ENCODE results near the gene LEMD3. TPM values are rescaled to one million over a fixed set of nuclear protein-coding genes. Genes with fewer than 3 reads are reported as not detected.

The LEMD3 gene
- total and polyA plus RNA-seq, 2 of the 8 experiments (the other 6 are each of a cell fraction or from before 2014, with no cell fraction given) = 5.8 to 33.2 TPM

DNA sequence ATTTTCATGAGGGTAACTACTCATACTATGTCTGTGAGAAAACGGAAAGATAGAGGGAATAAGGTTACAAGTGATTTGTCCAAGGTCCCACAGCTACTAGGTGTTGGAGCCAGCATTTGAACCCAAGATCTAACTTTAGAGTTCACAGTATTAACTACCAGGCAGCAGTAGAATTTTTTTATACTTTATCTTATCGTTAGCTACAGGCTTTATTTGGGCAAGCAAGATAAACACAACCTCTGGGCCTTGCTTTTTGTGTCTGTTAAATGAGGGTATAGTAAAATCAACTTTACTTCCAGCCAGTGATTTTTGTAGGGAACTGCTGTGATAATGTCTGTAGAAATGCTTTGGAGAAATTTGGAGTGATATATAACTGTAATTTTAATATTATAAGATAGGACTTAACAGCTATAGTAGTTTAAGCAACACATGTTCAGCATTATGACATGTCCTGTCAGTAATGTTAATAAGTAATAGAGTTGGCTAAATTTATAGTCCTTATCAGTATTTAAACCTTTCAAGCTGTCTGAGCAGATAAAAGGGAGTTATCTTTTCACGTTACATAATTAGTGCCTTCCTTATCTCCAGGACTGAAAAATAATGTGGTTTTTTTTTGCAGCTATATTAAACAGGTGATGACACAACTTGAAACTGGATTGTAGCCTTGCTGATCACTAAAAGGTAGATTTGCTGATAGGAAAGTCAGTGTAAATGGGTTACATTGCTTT, 12.8 kb downstream of the LEMD3 start:
- DNase-seq (ENCODE audit: low read depth in 1 of 2, low spot score in 2 of 2) = no peak
- H2BK120ac ChIP-seq (replicated peaks; ENCODE audit: low read depth, low read length) = no peak overlapping the region
- H4K20me1 ChIP-seq (replicated peaks in 1 of 2; ENCODE audit: control insufficient read depth in 1 of 2, insufficient read depth in 2 of 2, low read length in 2 of 2) = peaks cover 0 to 3% of the 10 kb centered on the region in 2 experiments
- H3K23me2 ChIP-seq (ENCODE audit: low read depth, low read length) = no peaks in the 10 kb centered on the region
- no peak overlapping the region for H3K4me2 ChIP-seq (ENCODE audit: insufficient read depth in 1 of 2, low read depth in 2 of 2, low read length in 2 of 2)
- H3K79me1 ChIP-seq (ENCODE audit: low read depth, low read length) = no peaks in the 10 kb centered on the region; the same call in 1 of the 2 replicates
- H3K18ac ChIP-seq (ENCODE audit: extremely low read depth, low read length) = no peak overlapping the region
- no peak overlapping the region for H2BK12ac ChIP-seq (ENCODE audit: low read depth, low read length)
- ChIA-PET POLR2A (ENCODE audit: partially characterized antibody) (interaction anchor here (0.8 to 1.0 kb wide), 2 partner anchors 10 to 14 kb away, joined by 3 read pairs; no protein-coding TSS in a partner anchor), CTCF (ENCODE audit: partially characterized antibody) (interaction anchor here (0.6 to 2.6 kb wide), 3 partner anchors 10 to 50 kb away, joined by 3 to 7 read pairs (median 5); no protein-coding TSS in a partner anchor)
- WGBS, 2 experiments (ENCODE audit: extremely low coverage in 1 of 2, insufficient coverage in 1 of 2, insufficient read length in 1 of 2, insufficient replicate concordance in 2 of 2, low coverage in 1 of 2, low lambda C conversion rate in 2 of 2, missing lambda C conversion rate in 1 of 2) = 80% methylated on average over 3 of the region's 3 CpGs; no CpG with 5 or more reads in 1 of the 2 experiments
- FAIRE-seq = no peak
- no peaks in the 10 kb centered on the region for H3K27me3 ChIP-seq (replicated peaks in 1 of 4; ENCODE audit: control insufficient read depth in 3 of 4, extremely low read depth in 1 of 4, insufficient read depth in 3 of 4, low read length in 3 of 4)
- H3K4ac ChIP-seq (replicated peaks; ENCODE audit: insufficient read length, low read depth, low read length) = no peak overlapping the region
- no peak overlapping the region for H3K4me3 ChIP-seq (ENCODE audit: extremely low read depth in 1 of 4, insufficient read depth in 2 of 4, low read depth in 3 of 4, low read length in 4 of 4)
- H3K36me3 ChIP-seq (ENCODE audit: control insufficient read depth in 2 of 4, insufficient read depth in 4 of 4, low read length in 3 of 4) = peaks cover 0 to 5% (median 0%) of the 10 kb centered on the region in 4 experiments; a peak in 1 of 8 replicates
- no peak overlapping the region for H2BK15ac ChIP-seq (ENCODE audit: low read length)
- TF ChIP-seq RXRA (IDR thresholded peaks at IDR 0.05; ENCODE audit: insufficient read depth, low read depth, low read length) (no peak), E2F6 (IDR thresholded peaks at IDR 0.05) (no peak), POLR2A (IDR thresholded peaks at IDR 0.05; ENCODE audit: control extremely low read depth in 1 of 2, low read depth in 2 of 2, low read length in 2 of 2) (no peak), SIN3A (conservative IDR thresholded peaks at IDR 0.05 in 1 of 2, IDR thresholded peaks at IDR 0.05 in 1 of 2; ENCODE audit: low read depth in 1 of 2, low read length in 2 of 2) (no peak)
- no peak overlapping the region for H2AK5ac ChIP-seq (ENCODE audit: low read depth, low read length)
- no peak overlapping the region for H3K14ac ChIP-seq (ENCODE audit: insufficient read length)
- no peak overlapping the region for H3K56ac ChIP-seq (replicated peaks; ENCODE audit: insufficient read length, low read depth, low read length)
- no peak overlapping the region for H2BK20ac ChIP-seq (ENCODE audit: low read length)
- no peaks in the 10 kb centered on the region for H3K9me3 ChIP-seq (ENCODE audit: insufficient read depth in 2 of 2, low read depth in 1 of 2, low read length in 1 of 2)
- no peak overlapping the region for H3K9ac ChIP-seq (replicated peaks in 1 of 4; ENCODE audit: extremely low read depth in 1 of 4, low read depth in 3 of 4, low read length in 3 of 4)
- H3K79me2 ChIP-seq (ENCODE audit: control insufficient read depth in 1 of 2, insufficient read depth in 2 of 2, low read length in 2 of 2) = peaks cover 0 to 97% of the 10 kb centered on the region in 2 experiments; a peak in 2 of 4 replicates
- no peak overlapping the region for H4K5ac ChIP-seq (ENCODE audit: insufficient read length, low read depth, low read length)
- no peak overlapping the region for H4K91ac ChIP-seq (replicated peaks; ENCODE audit: insufficient read length, low read length)
- no peaks in the 10 kb centered on the region for H3K4me1 ChIP-seq (replicated peaks in 1 of 4; ENCODE audit: control insufficient read depth in 3 of 4, insufficient read depth in 4 of 4, low read length in 3 of 4)
- H4K8ac ChIP-seq (ENCODE audit: extremely low read depth, insufficient read depth, low read length) = no peak overlapping the region
- no peak overlapping the region for H2AFZ ChIP-seq (ENCODE audit: low read length)
- H3K27ac ChIP-seq (ENCODE audit: low read depth, low read length) = no peak overlapping the region
- H3K23ac ChIP-seq (ENCODE audit: insufficient read length) = no peak overlapping the region
- H2BK5ac ChIP-seq (ENCODE audit: low read depth, low read length) = no peak overlapping the region

All from H1 (cell line).